GM21825 (cell line): ENCODE results near the gene TCTN1.
"Not testable (repeated sequence)": the region's sequence is repeated elsewhere in the genome, so short reads cannot be mapped to it uniquely, and the experiment has no call there.

Experiments
- ATAC-seq: cut with Tn5 transposase; IDR thresholded peaks from one replicate; pipeline ENCODE4 v1.9.1; 2021; ENCODE audit warnings: mild to moderate bottlenecking, moderate library complexity; ENCODE audit not compliant: unreplicated experiment

Gene TCTN1

DNA sequence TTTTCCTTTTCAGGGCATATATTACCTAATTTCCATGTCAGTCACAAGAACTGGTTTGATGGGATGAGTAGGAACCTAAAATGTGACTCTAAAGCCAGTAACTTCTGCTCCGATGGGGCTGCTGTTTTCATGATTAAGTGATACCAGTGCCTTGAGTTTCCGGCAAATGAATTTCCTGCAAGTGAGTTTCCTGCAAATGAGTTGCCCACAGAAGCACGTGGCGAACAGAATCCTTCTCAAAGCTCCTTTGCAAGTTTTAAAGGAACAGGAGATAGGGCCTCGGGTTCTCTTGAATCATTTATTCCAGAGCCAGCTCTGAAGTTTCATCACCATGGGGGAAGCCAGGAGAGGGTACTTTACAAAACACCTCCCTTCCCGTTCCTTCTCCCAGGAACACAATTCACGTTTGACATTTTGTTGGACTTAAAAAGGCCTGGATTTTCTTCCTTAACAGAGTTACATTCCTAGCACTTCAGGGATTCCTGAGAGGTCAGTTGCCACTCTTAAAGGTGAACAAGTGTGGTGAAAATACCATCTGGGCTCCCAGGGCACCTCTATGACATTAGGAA is 28.6 kb upstream of the TCTN1 start:
- ATAC-seq: no peak

GRCh38 chr12:110587102-110587501 is 26.8 kb upstream of the TCTN1 start:
- ATAC-seq: not testable (repeated sequence)

- no peak for ATAC-seq
Observed at GRCh38 chr12:110590059-110590458, 23.9 kb upstream of the TCTN1 start.

DNA sequence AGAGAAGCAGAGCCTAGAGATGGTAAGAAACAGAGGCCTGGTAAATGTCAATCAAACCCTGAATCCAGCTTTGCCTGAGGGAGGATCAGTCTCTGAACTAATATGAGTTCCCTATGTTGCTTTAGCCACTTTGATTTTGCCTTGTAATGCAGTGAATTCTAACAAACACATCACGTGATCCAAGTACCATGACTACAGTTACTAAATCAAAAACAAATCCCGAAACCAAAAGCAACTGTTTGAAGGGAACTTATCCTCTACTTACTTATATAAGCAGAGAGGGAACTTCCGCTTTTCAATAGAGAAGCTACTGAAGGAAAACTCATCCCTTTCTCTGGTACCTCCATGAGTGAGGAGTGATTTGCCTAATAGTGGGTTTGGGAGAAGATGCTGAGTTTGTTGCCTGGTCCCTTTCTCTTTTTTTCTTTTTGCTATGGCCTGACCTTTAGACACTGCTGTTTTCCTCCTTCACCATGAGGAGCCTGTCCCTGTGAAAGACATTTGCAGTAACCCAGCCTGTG is 23.1 kb upstream of the TCTN1 start:
- ATAC-seq: peak; percentile 83

GRCh38 chr12:110591451-110592051 is 22.4 kb upstream of the TCTN1 start:
- no peak for ATAC-seq

DNA sequence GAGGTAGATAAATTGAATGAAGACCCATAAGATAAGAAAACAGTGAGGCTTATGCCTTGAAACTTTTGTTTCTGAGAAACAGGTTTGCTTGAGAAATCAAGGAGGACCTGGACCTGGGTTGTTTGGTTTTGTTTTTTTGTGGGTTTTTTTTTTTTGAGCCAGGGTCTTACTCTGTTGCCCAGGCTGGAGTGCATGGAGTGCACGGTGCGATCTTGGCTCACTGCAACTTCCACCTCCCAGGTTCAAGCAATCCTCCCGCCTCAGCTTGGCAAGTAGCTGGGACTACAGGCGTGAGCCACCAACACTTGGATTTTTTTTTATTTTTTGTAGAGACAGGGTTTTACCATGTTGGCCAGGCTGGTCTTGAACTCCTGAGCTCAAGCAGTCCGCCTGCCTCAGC is 21.9 kb upstream of the TCTN1 start:
- ATAC-seq: no peak

GRCh38 chr12:110592919-110593318 is 21.0 kb upstream of the TCTN1 start:
- not testable (repeated sequence) for ATAC-seq

GRCh38 chr12:110597885-110598284 is 16.0 kb upstream of the TCTN1 start:
- ATAC-seq: no peak

GRCh38 chr12:110599334-110599733 is 14.6 kb upstream of the TCTN1 start:
- no peak for ATAC-seq

DNA sequence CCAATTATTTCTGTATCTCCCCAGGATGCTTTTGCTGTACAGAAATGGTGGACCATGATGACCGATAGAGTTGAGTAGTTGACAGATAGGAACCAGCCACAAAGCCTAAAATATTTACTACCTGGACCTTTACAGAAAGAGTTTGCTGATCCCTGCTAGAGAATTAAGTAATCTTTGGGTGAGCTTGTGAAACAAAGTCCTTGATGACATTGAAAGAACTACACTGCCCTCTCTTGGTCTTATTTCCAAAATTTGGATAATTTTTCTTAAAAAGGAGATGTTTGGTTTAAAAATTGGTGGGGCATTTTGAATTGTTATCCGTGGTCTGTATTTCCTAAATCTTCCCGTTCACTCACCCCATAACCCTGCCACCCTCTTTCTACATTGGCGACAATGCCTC is 13.7 kb upstream of the TCTN1 start:
- no peak for ATAC-seq

GRCh38 chr12:110602085-110602814 is 11.7 kb upstream of the TCTN1 start:
- ATAC-seq: peak; percentile 46

- no peak for ATAC-seq
Observed at GRCh38 chr12:110606253-110606611, 7.7 kb upstream of the TCTN1 start.

DNA sequence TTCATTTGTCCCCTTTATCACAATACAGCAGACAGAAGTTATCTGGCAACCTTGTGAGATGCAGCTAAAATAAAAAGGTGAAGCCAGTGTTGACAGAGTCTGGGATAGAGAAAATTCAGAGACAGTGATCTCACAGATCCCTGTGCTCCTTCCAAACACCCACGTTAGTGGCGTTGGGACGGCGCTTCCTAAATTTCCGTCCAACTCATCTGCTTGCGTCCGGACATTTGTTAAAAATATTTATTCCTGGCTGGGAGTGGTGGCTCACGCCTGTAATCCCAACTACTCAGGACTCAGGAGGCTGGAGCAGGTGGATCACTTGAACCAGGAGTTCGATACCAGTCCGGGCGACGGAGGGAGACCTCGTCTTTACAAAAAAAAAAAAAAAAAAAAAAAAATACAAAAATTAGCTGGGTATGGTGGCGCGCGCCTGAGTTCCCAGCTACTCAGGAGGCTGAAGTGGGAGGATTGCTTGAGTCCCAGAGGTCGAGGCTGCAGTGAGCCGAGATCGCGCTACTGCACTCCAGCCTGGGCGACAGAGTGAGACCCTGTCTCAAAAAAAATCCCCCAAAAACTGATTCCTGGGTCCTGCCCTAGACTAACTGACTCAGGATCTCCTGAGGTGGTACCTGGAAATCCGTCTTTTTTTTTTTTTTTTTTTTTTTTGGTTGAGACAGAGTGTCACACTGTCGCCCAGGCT is 708 bp upstream of the TCTN1 start:
- ATAC-seq: peak; percentile 3

DNA sequence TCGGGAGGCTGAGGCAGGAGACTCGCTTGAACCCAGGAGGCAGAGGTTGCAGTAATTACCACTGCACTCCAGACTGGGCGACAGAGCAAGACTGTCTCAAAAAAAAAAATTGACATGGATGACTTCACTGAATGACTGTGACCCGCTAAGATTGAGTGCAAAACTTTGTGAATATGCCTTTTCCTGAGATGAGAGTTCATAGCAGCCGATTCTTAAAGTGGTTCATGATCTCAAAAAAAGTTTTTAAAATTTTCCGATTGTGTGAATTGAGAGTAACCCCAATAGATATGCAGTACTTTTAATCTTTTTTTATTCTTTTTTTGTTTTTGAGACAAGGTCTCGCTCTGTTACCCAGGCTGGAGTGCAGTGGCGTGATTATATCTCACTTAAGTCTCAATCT is 1.2 kb downstream of the TCTN1 start:
- ATAC-seq: no peak

DNA sequence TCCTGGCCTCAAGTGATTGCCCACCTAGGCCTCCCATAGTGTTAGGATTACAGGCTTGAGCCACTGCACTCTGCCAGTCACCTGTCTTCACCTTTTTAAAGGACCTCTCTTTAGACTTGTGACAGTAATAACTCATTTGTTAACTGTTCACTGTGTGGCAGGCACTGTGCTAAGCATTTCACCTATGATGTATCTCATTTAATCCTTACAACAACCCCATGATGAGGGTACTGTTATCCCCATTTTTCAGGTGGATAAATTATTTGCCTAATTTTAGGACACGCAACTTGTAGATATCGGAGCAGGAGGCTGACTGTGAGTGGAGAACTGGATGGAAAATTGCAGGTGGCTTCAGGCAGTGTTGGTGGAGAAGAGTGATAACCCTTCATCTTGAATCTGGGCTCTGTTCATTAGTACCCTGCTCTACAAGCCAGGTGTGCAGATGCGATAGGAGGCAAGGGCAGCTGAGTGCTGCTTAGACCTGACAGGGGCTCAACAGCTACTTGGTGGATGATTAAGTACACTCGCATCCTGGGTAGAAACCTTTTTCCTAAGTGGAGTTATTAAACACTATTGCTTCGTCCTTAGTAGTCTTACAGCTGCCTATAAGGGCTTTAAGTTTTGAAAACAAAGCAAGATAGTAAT is 2.7 kb downstream of the TCTN1 start:
- no peak for ATAC-seq

GRCh38 chr12:110619534-110619953 is 5.6 kb downstream of the TCTN1 start:
- ATAC-seq: peak; percentile 44

- no peak for ATAC-seq
Observed at GRCh38 chr12:110622582-110622981, 8.7 kb downstream of the TCTN1 start.

DNA sequence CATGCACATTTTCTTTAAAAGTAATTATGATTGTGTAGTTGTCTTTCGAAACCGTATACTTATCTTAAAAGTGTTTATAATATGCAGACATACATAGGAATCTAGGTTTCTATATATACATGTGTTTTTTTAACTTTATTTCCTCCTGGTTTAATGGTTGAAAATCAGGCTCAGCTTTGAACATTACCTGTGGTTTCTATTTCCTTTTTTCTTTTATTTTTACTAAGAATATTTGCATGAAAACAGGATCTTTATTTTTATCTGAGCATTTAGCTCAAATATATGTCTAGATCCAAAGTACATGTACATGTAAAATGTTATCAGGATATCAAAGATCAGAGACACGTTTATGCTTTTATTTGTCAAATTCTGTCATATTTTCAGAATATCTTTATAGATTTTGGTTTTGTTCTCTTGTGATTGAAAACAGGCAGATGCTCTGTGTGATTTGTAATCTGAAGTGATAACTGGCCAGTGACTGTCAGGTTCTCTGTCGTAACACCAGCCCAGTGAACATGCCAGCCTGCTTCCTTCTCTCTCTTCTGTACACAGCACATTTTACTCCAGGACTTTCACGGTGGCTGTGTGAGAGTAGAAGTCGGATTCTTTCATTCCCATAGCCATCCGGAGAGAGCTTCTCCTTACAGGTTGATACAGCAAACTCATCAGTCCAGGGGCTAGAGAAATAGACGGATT is 13.7 kb downstream of the TCTN1 start:
- no peak for ATAC-seq

DNA sequence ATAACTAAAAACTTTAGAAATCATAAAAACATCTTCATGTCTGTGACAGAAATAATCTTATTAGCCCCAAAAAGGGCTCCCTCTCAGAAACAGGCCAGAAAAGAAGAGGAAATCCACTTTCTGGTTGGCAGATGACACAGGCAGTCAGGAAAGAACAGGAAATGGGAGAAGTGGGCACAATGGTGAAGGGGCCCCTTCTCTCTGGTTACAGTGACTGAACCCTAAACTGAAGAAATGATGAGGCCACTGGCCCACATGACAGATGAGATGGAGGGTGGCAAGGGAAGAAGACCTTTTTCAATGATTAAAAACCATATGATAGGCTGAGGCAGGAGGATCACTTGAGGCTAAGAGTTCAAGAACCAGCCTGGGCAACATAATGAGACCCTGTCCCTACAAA is 21.1 kb downstream of the TCTN1 start:
- ATAC-seq: no peak

DNA sequence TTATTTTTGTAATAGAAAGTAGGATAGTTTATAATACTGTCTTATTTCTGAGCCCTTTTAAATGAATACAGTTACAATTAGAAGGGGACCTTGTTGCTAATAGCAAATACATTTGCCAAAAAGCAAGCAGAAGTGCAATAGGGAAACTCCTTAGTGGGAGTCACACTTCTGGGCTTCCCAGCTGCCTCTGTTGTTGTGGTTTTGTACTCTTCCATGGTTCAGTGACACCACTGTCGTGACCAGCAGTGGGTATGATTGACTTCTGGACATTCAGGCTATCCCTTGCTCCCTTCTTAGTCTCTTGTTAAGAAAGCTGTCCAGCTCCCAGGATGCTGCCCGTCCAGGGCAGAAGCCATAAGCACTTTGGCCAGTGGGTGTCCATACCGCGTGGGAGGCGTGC is 22.6 kb downstream of the TCTN1 start:
- no peak for ATAC-seq
